Measurements from ENCODE around the gene HOXB8. TPM values are rescaled to one million over a fixed set of nuclear protein-coding genes. Genes with fewer than 3 reads are reported as not detected.

The HOXB8 gene
- total and polyA plus RNA-seq, 2 experiments from 2014 or later = not detected

DNA sequence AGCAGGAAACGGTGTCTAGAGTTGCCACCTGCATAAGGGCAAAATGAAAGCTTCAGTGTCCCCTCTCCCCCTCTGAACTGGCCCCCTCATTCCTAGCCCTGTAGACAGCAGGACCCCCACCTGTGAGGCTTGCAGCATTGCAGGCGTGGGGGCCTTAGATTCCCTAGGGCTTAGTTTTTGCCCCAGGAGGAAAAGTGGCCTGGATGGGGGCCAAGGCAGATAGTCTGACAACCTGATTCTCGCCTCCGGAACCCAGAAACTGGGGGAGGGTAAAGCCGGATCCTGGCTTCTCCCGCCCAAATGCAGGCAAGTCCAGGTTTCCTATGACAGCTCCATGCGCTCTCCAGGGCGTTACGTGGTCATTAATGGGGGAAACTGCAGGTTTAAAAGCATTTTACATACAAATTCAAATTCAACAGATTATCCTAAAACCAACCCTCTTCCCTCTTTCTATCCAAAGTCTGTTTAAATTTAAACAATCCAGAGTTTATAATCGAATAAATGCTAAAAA is 9.6 kb downstream of the HOXB8 start:
- H3K27me3 ChIP-seq (ENCODE audit: insufficient read depth) = peaks cover 100% of the 10 kb centered on the region
- DNase-seq (ENCODE audit: low spot score) = peak; percentile 59
- no peaks in the 10 kb centered on the region for H3K79me2 ChIP-seq (replicated peaks; ENCODE audit: insufficient read depth)
- Mint-ChIP-seq H3K27me3 (ENCODE audit: insufficient read depth, low read depth, poor library complexity) (peaks cover 100% of the 10 kb centered on the region), H3K36me3 (ENCODE audit: low read depth) (no peaks in the 10 kb centered on the region), H3K4me3 (no peak overlapping the region), H3K9me3 (peaks cover 4% of the 10 kb centered on the region; the same call in 2 of the 3 replicates), H3K27ac (no peak overlapping the region), H3K4me1 (peaks cover 11% of the 10 kb centered on the region; the same call in 2 of the 3 replicates)
- TF ChIP-seq, protein P1, sequence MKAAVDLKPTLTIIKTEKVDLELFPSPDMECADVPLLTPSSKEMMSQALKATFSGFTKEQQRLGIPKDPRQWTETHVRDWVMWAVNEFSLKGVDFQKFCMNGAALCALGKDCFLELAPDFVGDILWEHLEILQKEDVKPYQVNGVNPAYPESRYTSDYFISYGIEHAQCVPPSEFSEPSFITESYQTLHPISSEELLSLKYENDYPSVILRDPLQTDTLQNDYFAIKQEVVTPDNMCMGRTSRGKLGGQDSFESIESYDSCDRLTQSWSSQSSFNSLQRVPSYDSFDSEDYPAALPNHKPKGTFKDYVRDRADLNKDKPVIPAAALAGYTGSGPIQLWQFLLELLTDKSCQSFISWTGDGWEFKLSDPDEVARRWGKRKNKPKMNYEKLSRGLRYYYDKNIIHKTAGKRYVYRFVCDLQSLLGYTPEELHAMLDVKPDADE (IDR thresholded peaks at IDR 0.05) = no peak
- no peak for TF ChIP-seq NANOG (IDR thresholded peaks at IDR 0.05; ENCODE audit: borderline replicate concordance)
- TF ChIP-seq ZNF114 (CRISPR knock-in tag; IDR thresholded peaks at IDR 0.05) = no peak
- no peak for TF ChIP-seq EZH2phosphoT487 (IDR thresholded peaks at IDR 0.05; ENCODE audit: unreplicated experiment)
- no peak for TF ChIP-seq JUNB (IDR thresholded peaks at IDR 0.05; ENCODE audit: unreplicated experiment)
- peak; percentile 37 for TF ChIP-seq EZH2 (IDR thresholded peaks at IDR 0.05; ENCODE audit: low read depth, unreplicated experiment)
- no peak overlapping the region for H3K4me3 ChIP-seq
- no peaks in the 10 kb centered on the region; the same call in 1 of the 2 replicates for H3K36me3 ChIP-seq (ENCODE audit: insufficient read depth)
- H2AFZ ChIP-seq = no peak overlapping the region
- peaks cover 78% of the 10 kb centered on the region for H4K20me1 ChIP-seq (replicated peaks; ENCODE audit: insufficient read depth)
- no peak overlapping the region for H3K4me2 ChIP-seq
- no peak for ATAC-seq
- H3F3A ChIP-seq (replicated peaks; ENCODE audit: low read depth) = peaks cover 66% of the 10 kb centered on the region
- H3K4me1 ChIP-seq (ENCODE audit: insufficient read depth) = peaks cover 43% of the 10 kb centered on the region
- H3K9me2 ChIP-seq (ENCODE audit: insufficient read depth) = no peaks in the 10 kb centered on the region
- no peak overlapping the region for H3K27ac ChIP-seq (ENCODE audit: low read depth)

DNA sequence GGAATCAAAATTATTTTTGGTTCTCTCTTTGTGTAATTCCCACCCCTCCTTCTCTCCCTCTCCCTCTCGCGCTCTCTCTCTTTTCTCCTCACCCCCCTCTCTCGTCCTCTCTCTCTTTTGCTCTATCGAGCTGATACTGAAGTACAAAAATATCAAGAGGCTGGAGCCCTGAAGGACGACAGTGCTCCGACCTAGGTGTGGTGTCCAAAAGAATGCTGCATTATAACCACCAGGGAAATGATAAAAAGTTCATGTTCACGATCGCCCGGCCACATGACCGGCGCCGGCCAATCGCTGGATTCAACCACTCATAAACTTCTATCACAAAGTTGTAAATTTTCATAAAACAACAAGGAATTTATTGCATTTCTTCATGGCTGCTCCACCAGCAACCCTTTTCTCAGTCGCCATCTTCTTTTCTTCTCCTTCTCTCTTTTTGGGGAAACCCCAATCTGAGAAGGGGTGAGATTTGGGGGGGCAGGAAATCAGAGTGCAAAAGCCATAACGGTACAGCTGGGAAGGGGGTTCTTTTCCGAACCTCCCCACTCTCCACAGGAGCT is 10.2 kb downstream of the HOXB8 start, which contains the start of gene HOXB6:
TSS of gene HOXB6 (minus strand) at position 217 of the 560 bp plus-strand sequence. CDS start 6,836 bp downstream, outside the sequence.
- DNase-seq (ENCODE audit: low spot score) (no peak), ATAC-seq (no peak)
- Mint-ChIP-seq H3K4me1 (peaks cover 10% of the 10 kb centered on the region; the same call in 2 of the 3 replicates), H3K27ac (no peak within 1 kb of the TSS), H3K4me3 (no peak within 1 kb of the TSS), H3K36me3 (ENCODE audit: low read depth) (no peaks in the 10 kb centered on the region), H3K9me3 (peaks cover 4% of the 10 kb centered on the region; the same call in 2 of the 3 replicates), H3K27me3 (ENCODE audit: insufficient read depth, low read depth, poor library complexity) (peaks cover 100% of the 10 kb centered on the region)
- H3K27me3 ChIP-seq (ENCODE audit: insufficient read depth) = peaks cover 100% of the 10 kb centered on the region
- no peak within 1 kb of the TSS for H2AFZ ChIP-seq
- TF ChIP-seq JUNB (IDR thresholded peaks at IDR 0.05; ENCODE audit: unreplicated experiment) (no peak), EZH2phosphoT487 (IDR thresholded peaks at IDR 0.05; ENCODE audit: unreplicated experiment) (no peak), STAT1 (IDR thresholded peaks at IDR 0.05; ENCODE audit: unreplicated experiment) (no peak), EZH2 (IDR thresholded peaks at IDR 0.05; ENCODE audit: low read depth, unreplicated experiment) (peak; percentile 56)
- no peak within 1 kb of the TSS for H3K4me3 ChIP-seq
- H3K4me1 ChIP-seq (ENCODE audit: insufficient read depth) = peaks cover 38% of the 10 kb centered on the region
- no peaks in the 10 kb centered on the region for H3K79me2 ChIP-seq (replicated peaks; ENCODE audit: insufficient read depth)
- no peak within 1 kb of the TSS for H3K4me2 ChIP-seq
- H3K36me3 ChIP-seq (ENCODE audit: insufficient read depth) = no peaks in the 10 kb centered on the region; the same call in 1 of the 2 replicates
- H3K9me2 ChIP-seq (ENCODE audit: insufficient read depth) = no peaks in the 10 kb centered on the region
- peaks cover 72% of the 10 kb centered on the region for H3F3A ChIP-seq (replicated peaks; ENCODE audit: low read depth)
- H4K20me1 ChIP-seq (replicated peaks; ENCODE audit: insufficient read depth) = peaks cover 84% of the 10 kb centered on the region
- no peak within 1 kb of the TSS for H3K27ac ChIP-seq (ENCODE audit: low read depth)
